GM21723 (cell line): ENCODE results near the gene MAML3.
A peak's percentile ranks its signal among the peaks of the same experiment; 100 is the strongest.

Source experiments
- ATAC-seq: cut with Tn5 transposase; IDR thresholded peaks from one replicate; pipeline ENCODE4 v1.9.1; 2021; ENCODE audit warnings: mild to moderate bottlenecking, moderate library complexity; ENCODE audit not compliant: unreplicated experiment

MAML3 gene

DNA sequence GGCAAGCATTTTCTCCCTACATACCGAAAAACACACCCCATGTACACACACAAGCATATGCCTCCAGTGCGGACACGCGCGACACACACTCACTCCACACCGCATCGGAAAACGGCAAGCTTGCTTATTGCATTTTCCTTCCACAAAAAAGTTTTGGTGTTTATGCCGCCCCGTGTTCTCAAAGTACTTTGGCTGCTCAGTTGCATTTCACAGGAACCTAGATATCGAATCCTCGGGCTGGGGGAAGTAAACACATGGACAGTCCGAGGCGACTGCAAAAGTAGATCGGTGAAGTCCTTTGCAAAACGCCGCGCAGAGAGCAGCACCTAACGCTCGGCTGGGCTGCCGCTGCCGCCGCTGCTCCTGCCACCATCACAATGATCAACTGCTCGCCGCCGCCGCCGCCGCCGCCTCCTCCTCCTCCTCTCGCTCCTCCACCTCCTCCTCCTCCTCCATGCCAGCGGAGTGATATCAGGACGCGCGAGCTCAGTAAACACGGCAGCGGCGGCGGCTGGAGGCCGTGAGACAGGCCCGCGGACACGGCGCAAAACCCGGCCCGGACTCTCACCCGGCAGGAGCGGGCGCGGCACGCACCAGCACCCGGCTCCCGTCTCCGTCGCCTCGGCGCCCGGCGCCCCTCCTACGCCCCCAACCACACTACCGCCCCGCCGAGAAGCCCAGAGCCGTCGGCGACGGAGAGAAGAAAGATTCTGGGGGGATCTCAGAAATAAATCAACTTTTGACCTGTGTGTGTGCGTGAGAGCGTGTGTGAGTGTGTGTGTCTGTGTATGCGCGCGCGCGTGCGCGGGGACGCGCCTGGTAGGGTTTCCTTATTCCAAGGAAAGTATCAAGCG is at the start of gene MAML3:
Gene MAML3, minus strand, starts transcription at position 467 of the 854 bp plus-strand sequence. CDS start 857 bp downstream, outside the sequence.
- peak; percentile 47 for ATAC-seq

DNA sequence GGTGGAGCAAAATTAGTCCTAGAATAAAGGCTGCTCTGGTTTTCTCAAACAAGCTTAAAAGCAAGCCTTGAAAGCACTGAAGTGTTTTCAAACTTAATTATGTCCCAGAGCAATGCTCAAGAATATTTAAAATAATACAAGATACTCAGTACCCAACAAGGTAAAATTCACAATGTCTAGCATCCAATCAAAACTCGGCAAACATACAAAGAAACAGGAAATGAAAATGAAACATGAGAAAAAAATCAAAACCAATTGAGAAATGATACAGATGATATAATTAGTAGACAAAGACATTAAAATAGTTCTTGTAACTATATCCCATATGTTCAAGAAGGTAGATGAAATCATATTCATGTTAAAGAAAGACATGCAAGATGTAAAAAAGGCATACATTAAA is 45.0 kb upstream of the MAML3 start:
- ATAC-seq, result no peak

DNA sequence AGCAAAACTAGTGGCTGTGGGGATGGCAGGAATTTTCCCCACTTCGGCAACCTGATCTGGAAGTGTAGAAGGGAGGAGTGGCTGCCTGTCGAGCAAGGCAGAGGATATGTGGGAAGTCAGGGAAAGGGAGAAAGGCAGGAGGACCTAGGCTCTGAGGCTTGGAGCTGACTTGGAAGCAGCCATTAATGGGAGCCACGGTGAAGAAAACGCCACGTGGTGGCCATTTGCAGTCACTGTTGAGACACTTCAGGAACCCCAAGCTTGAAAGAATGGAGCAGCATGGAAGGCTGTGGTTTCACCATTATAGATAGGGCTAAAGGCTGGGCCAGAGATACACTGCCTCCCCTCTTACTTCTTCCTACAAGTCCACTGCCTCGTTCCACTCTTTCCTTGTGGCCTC is 41.8 kb upstream of the MAML3 start:
- no peak for ATAC-seq

DNA sequence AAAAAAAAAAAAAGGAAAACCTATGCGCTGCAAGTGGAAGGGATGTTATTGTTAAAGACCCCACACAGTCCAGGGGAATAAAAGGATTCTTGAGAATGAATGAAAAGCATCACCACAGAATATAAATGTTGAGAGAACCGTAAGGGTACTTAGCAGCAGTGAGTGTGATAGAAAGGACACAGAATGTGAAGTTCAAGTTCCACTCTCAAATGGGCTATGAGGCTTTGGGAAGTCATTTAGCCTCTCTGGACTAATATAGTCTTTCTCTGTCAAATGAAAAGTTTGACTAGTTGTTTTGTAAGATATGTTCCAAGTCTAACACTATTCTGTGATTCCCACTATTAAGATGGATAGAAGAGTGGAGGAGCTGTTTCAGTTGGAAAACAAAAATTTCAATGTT is 35.8 kb upstream of the MAML3 start:
- ATAC-seq, result no peak

DNA sequence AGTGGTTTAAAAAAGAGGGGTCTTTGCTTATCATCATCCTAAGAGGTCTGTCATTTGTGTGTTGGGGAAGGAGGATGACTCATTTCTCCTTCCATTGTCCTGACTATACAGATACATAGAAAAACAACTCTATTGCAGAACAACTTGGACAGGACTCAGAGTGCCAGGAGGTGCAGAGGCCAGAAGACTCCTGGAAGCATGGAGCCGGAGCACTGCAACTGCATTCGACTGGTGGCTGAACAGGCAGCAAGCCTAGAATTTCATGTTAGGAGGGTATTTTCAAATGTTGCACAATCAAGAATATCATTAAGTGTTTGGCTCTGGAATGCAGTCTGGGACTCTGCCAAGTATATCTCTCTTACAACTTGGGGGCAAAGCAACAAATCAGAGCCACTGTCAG is 35.0 kb upstream of the MAML3 start:
- ATAC-seq, result no peak

DNA sequence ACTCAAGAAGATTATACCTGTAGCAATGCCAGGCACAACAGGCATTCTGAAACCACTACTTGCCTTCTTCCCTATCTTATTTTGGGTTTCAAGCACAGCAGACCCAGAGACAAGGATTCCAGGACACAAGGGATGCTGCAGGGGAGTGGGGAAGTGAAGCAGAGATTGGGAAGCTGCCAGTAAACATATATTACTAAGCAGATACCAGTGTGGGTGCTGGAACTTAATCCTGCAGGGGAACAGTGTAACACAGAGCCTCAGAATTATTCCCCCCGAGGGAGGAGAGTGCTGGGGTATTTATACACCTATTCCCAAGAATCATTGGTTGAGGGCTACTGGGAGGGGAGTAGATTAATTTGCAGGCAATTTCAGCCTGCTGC is 33.3 kb upstream of the MAML3 start:
- ATAC-seq, result no peak

DNA sequence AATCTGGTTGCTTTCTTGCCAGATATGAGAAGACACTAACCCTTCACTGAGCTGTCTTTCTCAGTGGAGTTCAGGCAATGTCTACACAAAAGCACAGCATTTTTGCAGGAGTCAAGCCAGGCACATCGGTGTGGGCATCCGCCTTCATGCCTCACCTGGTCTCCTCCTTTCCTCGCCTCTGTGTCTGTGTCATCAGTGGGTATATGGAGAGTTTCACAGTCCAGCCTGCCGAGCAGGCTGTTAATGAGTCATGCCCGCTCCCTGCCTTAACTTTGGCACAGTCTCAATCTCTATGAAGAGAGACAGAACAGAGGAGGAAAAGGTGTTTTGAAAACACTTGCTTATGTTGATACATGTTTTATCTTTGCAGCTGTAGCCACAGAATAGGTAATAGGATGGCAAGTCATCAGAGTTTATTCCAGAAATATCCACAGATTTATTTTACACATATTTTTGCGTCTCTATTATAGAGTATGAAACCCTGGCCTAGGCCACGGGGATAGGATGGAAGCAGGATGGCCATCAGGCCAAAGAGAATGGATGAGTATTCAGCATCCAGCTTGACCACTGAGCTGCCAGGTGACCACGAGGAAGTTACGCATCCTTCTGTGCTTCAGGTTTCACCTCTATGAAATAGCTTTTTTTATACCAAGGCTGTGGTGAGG is 32.8 kb upstream of the MAML3 start:
- ATAC-seq, result no peak

DNA sequence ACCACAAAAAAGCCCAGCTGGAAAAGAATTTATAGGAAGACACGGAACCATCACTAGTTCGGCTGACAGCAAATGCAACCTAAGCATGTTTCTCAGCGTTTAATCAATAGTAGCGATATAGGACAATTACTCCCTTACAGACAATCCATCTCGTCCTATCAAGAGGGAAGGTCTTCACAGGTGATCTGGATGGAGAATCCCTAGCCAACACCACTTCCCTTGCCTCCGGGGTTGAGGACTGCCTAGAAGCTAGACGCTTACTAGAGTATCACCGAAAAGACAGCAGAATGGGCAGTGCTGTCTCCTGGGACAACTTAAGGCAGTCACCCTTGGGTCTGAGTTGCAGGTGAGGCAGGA is 32.1 kb upstream of the MAML3 start:
- ATAC-seq, result no peak

DNA sequence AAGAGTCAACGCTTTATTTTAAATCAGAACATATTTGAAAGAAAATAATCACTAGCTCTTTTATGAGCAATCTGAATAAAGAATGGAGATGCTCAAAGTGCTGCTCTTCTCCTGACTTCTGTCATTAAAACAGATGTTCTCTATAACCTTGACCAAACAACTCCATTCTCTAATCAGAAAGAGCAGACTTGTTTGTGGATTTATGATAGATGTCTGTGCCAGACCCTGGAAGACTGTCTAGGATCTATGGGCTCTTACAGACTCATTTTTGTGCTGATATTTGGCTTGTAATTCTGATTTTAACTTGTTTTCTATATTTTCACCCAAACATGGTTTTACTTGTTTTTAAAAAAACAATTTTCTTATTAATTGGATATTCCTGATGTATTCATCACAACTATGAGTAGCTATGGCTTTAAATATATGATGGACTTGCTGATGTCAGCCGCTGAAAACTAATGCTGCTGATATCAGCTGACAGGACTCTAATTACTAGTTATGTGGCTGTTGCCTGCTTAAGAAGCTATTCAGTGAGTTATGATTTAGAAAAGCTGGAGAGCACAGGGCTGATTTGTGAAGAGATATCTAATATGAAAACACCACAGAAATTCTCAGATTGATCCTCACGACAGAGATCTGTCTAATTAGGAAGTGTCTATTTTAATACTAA is 31.6 kb upstream of the MAML3 start:
- ATAC-seq, result no peak

DNA sequence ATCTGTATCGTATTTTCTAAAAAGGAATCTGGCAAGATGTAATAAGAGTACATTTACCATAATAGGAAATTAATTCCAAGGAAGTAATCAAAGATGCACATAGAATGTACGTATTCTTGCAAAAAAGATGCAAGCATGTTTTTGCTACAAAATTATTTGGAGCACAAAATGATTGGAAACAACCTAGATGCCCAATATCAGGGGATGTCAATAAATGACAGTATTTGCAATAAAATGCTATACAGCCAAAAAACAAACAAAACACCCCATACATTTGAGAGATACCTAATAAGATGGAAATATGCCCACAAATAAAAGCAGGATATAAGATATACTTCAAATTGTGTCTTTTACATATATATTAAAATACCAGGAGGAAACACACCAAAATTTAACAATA is 29.3 kb upstream of the MAML3 start:
- ATAC-seq, result no peak

DNA sequence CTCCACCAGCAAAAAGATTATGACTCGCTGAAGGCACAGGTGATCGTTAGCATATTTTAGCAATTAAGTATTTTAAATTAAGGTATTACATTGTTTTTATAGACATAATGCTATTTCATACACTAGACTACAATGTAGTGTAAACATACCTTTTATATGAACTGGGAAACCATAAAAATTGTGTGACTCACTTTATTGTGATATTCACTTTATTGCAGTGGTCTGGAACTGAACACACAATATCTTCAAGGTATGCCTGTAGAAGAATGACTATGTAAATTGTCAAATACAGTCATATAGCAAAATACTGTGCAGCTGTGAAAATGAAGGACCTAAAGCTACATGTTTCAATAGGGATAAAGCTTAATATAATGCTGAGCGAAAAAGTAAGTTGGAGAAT is 26.6 kb upstream of the MAML3 start:
- ATAC-seq, result no peak

DNA sequence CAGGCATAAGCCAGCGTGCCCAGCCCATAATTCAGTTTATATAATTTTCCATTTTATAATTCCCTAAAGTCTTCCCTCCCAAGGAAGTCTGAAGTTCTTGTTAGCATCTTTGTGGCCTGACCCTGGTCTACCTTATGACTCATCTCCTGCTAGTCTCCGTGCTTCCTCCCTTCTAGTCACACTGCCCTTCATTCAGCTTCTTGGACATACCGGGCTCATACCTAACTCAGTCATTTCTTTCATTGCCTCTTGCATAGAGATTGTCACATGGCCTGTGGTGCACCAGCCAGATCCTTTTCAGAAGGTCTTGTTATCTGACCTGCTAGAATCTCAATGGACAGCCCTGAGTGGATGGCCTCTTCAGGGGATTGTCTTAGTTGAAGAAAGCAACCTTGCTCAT is 22.8 kb upstream of the MAML3 start:
- ATAC-seq, result no peak

DNA sequence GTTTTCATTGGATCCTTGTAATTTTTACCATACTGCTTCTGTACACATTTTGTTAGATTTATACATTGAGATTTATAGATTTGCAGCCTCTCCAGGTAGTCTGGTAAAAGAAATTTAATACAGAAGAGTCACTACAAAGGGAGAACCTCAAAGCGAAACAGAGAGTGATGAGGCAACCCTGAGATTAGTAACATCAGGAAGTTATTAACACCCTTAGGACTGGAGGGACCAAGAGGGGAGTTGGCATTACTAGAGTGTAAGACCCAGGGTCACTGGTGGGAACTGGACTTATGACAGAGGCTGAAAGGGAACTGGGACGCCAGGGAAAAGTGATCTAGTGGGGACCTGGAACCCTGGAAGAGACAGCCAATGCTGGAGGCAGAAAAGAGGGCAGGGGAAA is 20.6 kb upstream of the MAML3 start:
- ATAC-seq, result no peak

DNA sequence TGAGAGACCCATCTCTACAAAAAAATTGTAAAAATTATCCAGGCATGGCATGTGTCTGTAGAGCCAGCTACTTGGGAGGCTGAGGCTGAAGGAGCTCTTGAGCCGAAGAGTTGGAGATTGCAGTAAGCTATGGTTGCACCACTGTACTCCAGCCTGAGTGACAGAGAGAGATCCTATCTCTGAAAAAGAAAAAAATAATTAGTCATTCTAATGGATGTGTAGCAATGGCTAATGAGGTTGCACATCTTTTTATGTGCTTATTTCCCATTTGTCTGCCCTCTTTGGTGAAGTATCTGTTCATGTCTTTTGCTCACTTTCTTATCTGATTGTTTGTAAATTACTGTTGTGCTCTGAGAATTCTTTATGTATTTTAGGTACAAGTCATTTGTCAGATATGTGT is 19.0 kb upstream of the MAML3 start:
- ATAC-seq, result no peak

DNA sequence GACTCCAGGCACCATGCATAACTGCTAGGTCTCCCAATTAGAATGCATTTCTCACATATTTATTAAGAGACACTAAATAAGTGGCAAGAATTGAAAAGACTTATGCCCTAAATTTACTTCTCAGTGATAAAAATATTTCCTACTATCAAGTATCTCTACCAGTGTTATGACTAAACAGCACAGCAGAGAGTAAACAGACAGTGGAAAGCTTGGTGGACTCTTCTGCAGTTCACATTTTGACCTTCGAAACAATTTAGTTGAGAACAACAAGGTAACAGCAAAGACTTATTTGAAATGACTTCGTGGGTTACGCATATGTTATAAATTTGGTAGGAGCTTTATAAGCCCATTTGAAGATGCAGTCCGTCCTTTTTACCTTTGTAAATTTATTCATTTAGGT is 16.3 kb upstream of the MAML3 start:
- ATAC-seq, result no peak

DNA sequence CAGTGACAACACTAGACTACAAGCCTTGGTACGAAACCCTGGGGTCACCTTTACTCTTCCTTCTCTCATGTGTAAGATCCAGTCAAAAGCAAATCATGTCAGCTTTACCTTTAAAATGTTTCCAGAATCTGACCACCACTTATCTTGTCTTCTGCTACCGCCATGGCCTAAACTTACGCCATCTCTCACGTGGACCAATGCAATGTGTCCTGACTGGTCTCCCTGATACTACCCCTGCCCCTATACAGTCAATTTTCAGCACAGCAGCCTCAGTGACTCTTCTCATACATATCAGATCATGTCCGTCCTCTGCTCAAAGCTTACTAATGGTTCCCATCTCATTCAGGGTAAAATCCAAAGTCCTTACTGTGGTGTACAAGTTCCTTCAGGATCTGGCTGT is 15.0 kb upstream of the MAML3 start:
- ATAC-seq, result no peak

DNA sequence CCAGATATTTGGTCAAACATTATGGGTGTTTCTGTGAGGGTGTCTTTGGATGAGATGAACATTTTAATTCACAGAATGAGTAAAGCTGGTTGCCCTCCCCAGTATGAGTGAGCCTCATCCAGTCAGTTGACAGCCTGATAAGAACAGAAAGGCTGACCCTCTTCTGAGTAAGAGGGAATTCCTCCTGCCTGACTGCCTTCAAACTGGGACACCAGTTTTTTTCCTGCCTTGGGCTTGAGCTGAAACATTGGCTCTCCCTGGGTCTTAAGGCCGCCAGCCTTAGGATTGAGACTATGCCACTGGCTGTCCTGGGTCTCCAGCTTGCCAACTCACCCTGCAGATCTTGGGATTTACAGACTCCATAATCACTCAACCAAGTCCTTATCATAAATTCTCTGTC is 14.5 kb upstream of the MAML3 start:
- no peak for ATAC-seq

DNA sequence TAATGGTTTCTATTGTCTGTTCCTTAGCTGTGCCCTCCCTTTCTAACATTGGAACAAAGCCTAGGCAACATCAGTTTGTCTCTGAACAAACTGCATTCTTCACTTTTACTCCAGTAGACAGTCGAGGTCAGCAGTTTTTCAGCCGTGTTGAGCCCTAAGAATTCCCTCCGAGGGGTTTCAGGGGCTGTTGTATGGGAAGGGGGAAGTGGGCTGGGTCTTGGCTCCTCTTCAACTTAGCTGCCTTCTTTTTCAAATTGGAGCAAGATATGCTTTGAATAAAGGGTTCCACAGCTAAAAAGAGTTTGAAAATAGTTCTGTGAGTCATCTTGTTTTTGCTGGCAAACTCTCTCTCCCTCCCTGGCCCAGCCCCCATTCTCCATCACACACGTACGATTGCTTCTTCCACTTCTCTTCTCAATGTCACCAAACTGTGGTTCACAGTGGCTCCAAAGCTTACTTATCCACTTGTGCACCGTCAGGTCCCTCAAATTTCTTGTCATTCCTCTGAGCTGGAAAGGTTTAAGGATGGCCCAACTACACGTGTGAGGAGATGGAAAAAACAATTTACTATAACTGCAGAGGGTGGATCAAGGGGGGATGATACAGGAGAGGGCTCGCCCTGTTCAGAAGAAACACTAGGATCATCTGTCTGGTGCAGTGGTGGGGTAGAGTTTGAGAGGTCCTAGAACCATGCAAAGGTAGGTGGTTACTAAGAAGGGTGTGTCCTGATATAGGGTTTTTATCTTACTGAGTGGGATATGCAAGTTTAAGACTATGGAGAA is 9.2 kb upstream of the MAML3 start:
- ATAC-seq, result no peak

DNA sequence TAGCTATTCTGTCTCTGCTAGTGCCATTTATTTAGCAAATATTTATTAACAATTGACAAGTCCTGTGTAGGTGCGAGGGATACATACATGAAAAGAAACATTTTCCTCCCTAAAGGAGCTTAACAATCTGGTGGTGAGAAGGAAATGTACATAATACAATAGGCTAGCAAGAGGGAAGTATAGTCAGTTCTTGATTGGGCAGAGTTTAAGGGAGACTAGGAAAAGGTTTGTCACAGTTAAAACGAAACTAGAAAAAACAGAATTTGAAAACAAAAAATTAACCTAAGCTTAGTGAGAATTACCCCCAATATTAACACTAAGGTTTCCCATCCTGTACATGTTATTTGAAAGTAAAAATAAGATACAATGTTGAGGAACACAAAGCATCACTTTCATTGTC is 8.6 kb upstream of the MAML3 start:
- ATAC-seq, result no peak

DNA sequence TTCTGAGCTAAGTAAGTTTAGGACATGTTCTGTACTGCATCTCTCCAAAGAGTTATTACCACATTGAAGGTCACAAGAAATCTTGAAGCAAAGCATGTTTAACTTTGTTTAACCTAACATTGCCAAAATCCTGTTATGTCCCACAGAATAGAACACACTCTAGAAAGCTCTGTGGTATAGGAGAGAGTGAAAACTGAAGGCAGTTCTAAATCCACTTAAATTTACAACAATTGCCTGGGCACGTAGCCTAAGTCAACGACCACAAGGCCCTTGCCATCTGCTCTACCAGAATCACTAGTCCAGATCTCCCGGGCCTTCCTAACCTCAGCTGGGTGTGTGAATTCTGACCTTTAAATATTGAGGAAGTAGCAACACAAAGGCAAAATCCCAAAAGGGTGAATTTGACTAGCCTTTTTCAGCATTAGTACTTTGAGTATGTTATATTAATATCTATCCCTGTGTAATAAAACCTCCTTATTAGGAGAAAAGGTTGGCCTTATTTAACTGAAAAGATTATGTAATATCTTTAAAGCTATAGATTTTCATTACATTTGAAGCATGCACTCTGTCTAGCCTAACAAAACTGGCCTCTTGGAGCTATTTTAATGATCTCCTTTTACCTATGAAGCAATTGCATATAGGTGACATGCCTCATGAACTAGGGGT is 4.5 kb upstream of the MAML3 start:
- ATAC-seq, result no peak

DNA sequence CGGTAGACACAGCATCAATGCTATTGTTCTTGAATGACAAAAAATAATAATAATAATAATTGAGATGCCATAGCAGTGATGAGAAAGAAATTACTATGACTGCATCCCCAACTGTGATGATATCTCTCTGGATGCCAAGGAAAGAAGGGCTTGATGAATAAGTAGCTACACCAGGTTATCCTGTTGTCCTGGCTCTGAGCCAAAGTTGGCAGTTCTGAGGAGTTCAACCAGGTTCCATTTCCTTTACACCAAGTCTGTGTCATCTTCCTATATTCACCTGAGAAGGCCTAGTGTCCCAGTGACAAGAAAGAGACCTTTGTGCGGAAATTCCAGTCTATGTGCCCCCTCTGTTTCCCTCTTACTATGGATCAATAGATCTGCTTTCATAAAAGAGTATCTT is 3.4 kb upstream of the MAML3 start:
- no peak for ATAC-seq
